HG03354 (cell line): ENCODE results near the gene LPCAT3.

Source experiments
- ATAC-seq: cut with Tn5 transposase; IDR thresholded peaks from one replicate; pipeline ENCODE4 v1.9.1; 2021; ENCODE audit warnings: mild to moderate bottlenecking; ENCODE audit not compliant: unreplicated experiment, poor library complexity, severe bottlenecking

Gene LPCAT3

GRCh38 chr12:6967651-6968100 is 50.6 kb downstream of the LPCAT3 start:
- ATAC-seq: no peak

DNA sequence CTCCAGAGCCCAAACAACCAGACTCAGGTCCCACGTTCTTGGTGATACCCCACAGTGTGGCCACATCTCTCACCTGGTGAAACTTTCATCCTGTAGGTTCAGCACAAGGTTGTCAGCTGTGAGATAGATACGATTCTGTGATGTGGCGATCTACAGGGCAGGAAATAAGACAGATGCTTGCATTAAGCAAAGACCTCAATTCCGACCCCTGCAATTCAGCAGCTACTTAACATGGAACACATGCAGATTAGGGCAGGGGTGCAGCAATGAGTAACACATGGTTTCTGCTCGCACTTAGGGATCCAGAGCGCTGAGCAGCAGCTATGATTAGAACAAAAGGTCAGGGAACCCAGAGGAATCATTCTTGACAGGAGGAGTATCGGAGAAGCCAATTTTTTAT is 51.9 kb downstream of the LPCAT3 start:
- ATAC-seq: no peak

DNA sequence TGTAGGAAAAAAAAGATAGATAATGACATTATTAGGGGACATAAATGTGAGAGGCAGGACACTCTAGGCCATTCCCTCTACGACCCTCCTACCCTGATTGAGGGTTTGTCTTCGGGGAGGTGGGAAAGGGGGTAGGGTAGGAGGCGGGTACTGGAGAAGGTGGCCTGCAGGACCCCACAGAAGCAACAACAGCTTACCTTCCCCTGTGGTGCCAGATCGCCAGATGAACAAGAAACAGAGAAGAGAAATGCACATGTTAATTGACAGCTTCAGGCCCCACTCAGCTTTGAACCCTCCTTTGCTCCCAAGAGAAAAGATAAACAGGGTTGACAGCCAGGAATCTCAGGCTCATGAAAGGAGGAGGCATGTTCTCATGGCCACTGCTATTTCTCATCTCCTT is 52.6 kb downstream of the LPCAT3 start:
- no peak for ATAC-seq

DNA sequence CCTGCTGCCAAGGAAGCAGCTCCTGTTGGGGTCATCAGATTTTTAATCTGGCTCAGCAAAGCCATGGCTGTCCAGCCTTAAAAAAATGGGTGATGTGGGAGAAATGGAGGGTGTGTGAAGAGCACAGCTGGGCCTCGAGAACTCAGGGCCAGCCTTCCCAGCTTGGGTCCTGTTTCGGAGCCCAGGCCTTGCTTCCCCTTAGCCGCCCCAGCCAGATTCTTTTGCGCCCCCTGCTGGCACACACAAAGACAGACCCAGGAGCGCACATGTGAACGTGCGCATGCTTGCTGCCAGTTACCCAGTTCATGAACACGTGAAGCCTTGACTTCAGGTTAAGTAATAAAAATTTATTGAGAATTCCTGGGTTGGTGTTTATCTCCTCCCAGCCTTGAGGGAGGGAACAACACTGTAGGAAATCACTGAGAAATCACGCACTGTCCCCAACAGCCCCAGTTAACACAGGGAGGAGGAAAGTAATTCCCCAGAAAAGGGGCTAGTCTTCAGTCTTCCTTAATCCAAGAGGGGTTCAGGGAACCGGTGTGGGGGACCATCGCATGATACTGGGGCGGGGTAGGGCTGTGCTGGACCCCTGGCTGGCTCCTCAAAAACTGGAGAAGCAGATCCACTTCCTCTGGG is 53.1 kb downstream of the LPCAT3 start:
- ATAC-seq: peak; percentile 49

DNA sequence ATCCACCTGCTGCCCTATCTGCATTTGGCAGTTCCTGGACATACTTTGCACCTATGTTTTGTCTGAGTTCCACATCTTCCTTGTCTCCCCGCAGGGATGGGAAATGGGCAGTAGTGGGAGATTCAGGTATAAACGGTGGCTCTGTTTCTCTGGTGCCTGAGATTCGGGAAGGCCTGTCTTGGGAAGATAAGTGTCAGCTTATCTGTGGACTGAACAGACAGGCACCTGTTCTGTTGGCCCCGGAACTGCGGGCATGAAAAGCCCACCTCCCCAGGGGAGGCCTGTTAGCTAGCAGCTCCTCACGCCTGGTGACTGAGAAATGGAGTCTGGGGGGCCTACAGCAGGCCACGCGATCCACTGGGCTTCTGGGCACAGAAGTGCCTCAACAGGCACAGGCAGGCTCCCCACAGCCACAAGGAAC is 53.7 kb downstream of the LPCAT3 start:
- peak; percentile 4 for ATAC-seq

DNA sequence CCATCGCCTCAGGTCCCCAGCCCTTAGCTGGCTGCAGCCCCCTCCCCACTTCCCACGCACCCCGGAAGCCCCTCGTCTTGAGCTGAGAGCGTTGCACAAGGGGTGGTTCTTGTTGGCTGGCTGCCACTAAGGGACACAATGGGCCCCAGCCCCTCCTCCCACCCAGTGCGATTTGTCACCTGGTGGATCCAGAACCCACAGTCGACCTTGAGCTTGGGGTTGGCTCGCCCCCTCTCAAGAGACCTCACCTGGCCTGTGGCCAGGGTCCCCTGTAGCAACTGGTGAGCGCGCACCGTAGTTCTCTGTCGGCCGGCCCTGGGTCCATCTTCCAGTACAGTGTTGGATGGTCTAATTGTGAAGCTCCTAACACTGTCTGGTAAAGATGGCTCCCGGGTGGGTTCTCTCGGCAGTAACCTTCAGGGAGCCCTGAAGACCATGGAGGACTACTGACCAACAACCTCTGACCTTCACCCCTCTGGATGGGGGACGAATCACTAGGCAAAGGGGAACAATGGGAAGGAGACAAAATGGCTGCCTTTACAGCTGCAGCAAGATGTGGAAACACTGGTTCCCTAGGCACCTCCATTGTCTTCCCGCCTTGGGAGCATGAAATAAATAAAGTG is 54.4 kb downstream of the LPCAT3 start:
- no peak for ATAC-seq

GRCh38 chr12:6963016-6963731 is 55.1 kb downstream of the LPCAT3 start:
- ATAC-seq: no peak

DNA sequence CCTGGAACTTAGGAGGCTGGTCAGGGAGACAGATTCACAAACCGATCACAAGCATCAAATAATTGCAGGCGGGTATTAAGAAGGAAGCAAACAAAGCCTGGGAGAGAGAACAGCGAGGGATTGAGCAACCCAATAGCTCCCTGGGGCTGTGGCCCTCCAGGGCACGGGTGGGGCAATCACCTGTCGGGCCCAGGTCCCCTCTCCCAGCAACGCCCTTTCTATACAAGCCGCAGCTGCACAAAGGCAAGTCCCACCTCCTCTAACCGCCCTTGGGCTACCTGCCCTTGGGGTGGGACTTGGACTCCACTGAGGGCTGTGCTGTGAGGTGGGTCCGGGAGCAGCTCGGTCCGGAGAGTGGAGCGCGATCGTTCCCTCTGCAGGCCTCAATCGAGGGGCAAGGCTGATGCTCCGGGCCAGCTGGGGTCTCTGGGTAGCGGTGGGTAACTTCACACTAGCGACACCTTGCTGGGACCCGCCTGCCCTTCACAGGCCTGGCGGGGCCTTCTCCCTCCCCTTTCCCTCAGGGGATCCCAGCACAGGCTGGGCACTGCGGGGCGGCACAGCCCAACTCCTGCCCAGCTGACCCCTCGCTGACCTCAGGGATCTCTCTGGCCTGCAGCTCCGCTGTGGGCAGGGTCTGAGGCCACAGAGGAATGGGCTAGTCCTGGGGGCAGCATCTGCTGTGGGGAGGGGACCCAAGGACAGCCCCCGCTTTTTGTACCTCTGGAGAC is 55.8 kb downstream of the LPCAT3 start:
- ATAC-seq: no peak

DNA sequence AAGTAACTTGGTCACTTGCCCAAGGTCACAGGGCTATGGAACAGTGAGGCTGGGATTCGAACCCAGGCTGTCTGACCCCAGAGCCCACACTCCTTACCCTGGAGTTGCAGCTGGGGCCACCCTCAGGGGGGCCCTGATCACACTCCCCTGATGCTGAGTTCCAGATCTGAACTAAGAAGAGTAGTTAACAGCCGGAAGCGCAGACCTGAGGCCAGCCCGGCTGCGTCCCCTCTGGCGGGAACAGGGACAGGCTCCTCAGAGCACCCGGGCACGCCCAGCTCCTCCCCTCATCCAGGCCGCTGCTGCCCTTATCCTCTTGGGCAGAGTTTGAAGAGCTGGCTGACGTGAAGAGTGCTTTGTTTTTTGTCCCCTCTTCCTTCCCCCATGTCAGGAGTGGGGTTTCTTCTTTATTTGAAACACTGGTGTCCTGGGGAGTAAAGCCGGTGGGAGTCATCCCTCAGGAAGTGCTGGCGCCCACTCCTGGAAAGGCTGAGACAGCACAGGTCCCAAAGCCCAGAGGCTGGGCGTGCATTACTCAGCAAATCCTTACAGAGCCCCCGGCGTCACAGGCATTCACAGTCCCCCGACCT is 56.5 kb downstream of the LPCAT3 start:
- ATAC-seq: peak; percentile 19

DNA sequence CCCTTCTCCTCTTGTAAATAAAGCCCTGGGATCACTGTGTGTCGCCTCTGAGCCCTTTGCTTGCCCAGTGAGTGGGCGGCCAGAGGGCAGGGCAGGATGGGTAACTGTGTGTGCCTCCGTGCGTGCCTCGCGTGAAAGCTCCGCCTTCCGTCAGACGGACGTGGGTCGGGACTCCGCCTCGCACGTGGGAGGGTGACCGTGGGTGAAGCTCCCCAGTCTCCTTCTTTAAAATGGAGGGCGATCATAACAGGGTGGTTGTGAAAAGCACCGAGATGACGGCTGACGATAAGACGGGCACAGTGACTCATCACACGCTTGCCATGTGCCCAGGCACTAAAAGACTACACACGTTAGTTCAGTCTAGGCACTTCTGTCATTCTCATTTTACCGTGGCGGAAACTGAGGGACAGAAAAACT is 57.0 kb downstream of the LPCAT3 start:
- peak; percentile 18 for ATAC-seq

DNA sequence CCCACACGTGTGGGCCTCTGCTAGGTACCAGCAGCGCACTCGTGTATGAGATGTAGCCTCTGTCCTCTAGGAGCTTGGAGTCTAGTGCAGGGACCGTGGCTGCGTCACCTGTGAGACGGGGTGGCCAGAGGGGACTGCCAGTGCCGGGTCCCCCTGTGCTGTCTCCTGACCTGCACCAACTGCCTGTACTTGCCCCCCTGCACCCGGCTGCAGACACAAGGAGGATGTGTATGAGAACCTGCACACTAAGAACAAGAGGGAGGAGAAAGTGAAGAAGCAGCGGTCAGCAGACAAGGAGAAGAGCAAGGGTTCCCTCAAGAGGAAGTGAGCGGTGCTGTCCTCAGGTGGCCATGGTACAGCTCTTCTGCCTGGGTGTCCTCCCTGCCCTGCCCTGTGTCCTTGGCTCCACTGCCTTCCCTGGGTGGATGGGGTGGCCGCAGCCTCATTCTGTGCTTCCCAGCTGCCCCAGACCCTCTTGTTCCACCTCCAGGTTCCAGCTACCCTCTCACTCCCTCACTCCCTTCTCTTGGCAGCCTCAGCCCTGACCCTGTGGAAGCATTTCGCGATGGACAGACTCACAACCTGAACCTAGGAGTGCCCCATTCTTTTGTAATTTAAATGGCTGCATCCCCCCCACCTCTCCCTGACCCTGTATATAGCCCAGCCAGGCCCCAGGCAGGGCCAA is 57.5 kb downstream of the LPCAT3 start:
- no peak for ATAC-seq

GRCh38 chr12:6959805-6960592 is 58.3 kb downstream of the LPCAT3 start:
- no peak for ATAC-seq

GRCh38 chr12:6959058-6959804 is 59.0 kb downstream of the LPCAT3 start:
- ATAC-seq: peak; percentile 66

GRCh38 chr12:6958609-6959057 is 59.6 kb downstream of the LPCAT3 start:
- ATAC-seq: no peak

DNA sequence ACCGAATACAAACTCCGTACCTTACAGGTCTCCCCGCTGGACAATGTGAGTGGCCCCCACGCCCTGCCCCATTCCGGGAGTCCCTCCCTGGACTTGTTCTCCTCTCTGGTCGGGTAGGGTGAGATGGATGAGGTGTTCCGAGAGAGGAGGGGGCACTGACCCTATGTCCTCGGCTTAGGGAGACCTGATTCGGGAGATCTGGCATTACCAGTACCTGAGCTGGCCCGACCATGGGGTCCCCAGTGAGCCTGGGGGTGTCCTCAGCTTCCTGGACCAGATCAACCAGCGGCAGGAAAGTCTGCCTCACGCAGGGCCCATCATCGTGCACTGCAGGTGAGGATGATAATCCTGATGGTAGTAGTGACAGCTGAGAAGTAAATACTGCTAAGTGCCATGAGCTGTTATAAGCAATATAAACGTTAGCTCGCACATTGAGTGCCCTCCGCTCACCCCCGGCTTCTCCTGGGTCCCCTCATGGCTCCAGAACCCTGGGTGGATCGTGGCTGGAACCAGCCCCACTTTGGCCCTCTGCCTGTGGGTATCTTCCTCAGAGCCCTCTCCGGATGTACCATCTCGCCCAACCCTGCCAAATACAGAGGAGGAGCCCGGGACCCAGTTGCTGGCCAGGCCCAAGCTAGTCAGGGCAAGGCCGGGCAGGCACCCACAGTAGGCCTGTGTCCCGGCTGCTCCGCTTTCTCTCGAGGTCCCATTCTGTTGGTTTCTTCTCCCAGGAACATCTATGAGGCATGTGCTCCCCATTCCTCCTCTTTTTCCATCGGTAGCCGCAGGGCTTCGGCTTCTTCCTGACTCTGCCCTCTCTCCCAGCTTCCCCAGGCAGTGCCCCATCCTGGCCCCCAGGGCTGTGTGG is 60.3 kb downstream of the LPCAT3 start:
- no peak for ATAC-seq

DNA sequence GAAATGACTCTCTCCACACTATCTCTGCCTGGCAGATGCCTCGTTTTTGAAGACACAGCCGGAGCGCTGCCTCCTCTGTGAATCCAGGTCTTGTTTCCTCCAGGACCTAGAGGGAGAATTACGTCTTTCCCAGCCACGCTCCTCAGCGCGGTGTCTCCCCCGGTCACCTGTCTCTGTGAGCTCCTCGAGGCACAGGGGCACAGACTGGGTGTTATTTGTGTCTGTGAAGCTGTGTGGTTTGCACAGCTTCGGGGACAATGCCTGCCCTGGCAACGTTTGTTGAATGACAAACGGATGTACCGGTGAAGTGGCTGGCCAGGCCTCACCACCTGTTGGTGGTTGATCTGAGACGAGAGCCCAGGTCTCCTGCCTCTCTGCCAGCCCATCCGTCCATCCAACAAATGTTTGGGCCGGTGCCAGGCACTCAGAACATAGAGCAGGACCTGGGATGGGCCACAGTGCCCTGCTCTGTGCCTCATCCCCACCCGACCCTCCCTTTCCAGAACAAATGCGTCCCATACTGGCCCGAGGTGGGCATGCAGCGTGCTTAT is 61.0 kb downstream of the LPCAT3 start:
- ATAC-seq: no peak
